ENCODE results near the gene TUBGCP3.

TUBGCP3 gene

DNA sequence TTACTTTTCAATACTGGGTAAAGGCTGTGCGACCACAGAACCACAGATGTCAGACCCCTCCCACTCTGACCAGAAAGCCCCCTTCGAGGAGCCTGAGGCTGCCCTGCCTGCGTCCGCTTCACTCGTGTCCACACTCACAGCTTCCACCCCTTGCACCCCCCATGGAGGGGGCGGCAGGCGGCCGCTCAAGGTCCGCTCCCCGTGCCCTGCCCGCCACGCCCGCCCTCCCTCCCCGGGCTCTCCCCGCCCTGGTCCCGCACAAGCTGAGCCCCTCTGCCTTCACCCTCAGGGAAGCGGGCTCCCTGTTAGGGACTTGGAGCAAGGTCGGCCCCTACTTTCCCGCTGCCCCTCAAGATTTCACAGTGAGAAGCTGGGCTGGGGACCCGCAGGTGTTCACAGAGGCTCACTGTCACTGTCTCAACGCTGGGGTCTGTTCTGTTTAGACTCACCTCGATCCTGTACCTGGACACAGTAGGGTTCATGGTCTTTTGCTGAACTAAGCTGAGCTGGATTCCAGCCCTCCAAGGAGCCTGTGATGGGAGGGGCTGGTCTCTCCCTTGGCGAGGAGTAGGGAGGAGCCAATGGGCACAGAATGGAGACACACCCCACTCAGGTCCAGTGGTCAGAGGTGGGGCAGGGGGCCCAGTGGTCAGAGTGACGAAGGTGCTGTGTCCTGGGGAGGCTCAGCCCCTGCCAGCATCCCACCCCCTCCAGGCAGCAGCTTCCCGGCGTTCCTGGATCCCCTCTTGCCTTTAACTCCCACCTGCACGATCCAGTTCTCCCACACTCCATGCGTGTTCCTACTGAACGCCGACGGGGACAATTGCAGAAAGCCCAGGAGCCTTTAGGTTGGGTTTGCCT lies 142.3 kb downstream of the TUBGCP3 start:
- TF ChIP-seq, protein P1, sequence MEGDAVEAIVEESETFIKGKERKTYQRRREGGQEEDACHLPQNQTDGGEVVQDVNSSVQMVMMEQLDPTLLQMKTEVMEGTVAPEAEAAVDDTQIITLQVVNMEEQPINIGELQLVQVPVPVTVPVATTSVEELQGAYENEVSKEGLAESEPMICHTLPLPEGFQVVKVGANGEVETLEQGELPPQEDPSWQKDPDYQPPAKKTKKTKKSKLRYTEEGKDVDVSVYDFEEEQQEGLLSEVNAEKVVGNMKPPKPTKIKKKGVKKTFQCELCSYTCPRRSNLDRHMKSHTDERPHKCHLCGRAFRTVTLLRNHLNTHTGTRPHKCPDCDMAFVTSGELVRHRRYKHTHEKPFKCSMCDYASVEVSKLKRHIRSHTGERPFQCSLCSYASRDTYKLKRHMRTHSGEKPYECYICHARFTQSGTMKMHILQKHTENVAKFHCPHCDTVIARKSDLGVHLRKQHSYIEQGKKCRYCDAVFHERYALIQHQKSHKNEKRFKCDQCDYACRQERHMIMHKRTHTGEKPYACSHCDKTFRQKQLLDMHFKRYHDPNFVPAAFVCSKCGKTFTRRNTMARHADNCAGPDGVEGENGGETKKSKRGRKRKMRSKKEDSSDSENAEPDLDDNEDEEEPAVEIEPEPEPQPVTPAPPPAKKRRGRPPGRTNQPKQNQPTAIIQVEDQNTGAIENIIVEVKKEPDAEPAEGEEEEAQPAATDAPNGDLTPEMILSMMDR (IDR thresholded peaks at IDR 0.05) = no peak
- Histone ChIP-seq H3K4me3 (no peak overlapping the region), H3K27ac (no peak overlapping the region)
- DNase-seq (ENCODE audit: low spot score) = peak; percentile 45

DNA sequence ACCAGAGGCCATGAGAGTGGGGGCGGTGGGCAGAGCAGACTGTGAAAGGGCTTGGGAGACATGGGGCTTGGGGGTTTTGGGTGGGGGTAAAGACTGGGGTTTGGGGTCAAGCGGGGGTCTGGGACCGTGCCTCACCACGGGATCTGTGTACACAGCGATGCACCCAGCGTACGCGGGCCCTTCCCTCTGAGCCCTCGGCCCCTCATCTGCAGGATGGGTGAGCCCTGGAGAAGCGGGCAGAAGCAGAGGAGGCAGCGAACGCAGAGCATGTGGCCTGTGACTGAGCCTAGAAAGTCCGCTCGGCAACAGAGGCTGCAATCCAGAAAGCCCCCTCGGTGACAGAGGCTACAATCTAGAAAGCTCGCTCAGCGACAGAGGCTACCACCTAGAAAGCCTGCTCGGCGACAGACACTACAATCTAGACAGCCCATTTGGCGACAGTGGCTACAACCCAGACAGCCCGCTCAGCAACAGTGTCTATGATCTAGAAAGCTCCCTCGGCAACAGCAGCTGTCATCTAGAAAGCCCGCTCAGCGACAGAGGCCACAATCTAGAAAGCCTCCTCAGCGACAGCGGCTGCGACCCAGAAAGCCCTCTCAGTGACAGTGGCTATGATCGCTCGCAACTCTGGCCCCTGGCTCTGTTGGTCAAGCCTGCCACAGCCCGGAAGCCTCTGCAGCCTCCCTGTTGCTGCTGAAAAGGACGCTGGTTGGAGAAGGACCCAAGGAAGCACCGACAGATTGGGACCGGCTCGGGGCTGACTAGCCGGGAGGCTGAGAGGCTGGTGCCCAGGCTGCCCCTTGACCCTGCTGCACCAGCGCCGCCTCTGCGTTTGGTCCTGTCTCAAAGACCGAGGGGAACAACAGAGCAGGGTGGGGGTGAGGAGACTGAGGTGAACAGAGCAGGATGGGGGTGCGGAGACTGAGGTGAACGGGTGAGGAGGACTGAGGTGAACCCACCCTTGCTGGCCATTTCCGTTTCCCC lies 143.2 kb downstream of the TUBGCP3 start:
- H3K27ac ChIP-seq = no peak overlapping the region
- peak; percentile 43 for DNase-seq (ENCODE audit: low spot score)
- TF ChIP-seq, protein P1 (IDR thresholded peaks at IDR 0.05) = no peak

GRCh38 chr13:112443995-112444311 lies 144.0 kb downstream of the TUBGCP3 start:
- no peak overlapping the region for H3K4me3 ChIP-seq

More for the DNA sequence above, 143.2 kb downstream of the TUBGCP3 start:
- H3K4me3 ChIP-seq = no peak overlapping the region

GRCh38 chr13:112443191-112443994 lies 144.6 kb downstream of the TUBGCP3 start:
- TF ChIP-seq, protein P1 (IDR thresholded peaks at IDR 0.05) = no peak
- Histone ChIP-seq H3K4me3 (no peak overlapping the region), H3K27ac (no peak overlapping the region)
- peak; percentile 54 for DNase-seq (ENCODE audit: low spot score)

More at GRCh38 chr13:112443995-112444311, 144.0 kb downstream of the TUBGCP3 start:
- DNase-seq (ENCODE audit: low spot score) = peak; percentile 64
- TF ChIP-seq, protein P1 (IDR thresholded peaks at IDR 0.05) = peak; percentile 26
- H3K27ac ChIP-seq = no peak overlapping the region

DNA sequence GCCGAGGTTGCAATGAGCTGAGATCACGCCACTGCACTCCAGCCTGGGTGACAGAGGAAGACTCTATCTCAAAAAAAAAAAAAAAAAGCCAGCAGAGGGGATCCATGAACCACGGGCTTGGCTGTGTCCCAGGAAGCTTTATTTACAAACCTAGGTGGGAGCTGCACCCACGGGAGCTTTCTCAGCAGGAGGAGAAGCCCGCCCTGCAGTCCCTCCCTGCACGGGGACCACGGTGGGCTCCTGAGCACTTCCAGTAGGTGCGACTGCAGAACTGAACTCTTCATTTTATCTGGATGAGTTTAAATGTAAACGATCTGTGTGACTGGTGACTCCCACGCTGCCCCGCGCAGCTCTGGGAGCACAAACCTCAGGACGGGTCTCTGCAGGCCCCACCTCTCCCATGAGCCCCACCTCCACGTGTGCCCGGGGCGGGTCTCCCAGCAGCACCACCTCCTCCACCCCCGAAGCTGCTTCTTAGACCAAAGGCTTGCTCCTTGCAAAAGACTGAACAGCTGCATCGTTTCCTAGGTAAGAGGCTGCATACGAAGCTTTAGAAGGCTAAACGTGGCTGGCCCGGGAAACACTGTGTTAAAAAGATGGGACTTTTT lies 145.4 kb downstream of the TUBGCP3 start:
- Histone ChIP-seq H3K27ac (no peak overlapping the region), H3K4me3 (no peak overlapping the region)
- TF ChIP-seq, protein P1 (IDR thresholded peaks at IDR 0.05) = no peak
- peak; percentile 59 for DNase-seq (ENCODE audit: low spot score)

DNA sequence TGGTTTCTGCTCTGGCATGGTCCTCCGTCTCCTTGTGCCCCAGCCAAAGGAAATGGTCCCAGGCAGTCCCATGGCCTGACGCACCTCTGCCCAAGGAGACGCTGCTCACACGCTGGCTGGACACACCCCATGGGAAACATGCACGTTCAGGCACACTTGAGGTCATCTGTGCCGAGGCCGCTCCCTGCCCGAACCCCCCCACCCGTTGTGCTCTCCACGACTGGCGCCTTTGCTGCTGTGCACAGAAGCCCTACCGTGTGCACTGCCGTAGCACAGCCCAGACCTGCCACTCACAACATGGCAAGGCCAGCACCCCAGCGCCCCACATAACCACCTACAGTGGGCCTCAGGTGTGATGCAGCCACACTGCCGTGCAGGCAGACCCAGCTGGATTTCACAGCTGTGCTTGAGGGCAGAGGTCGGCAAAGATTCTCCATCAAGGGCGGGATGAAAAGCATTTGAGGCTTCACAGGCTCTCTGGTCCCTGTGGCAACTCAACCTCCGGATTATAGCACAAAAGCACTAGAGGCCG lies 146.1 kb downstream of the TUBGCP3 start:
- TF ChIP-seq, protein P1 (IDR thresholded peaks at IDR 0.05) = no peak
- Histone ChIP-seq H3K4me3 (no peak overlapping the region), H3K27ac (no peak overlapping the region)
- peak; percentile 46 for DNase-seq (ENCODE audit: low spot score)

Measured in coronary artery (tissue), 2 donors.